Testis (tissue), 2 donors: Measurements from ENCODE around the gene SLAMF1.

Experiments
- POLR2A ChIP-seq: fragments of 450-650 bp; IDR thresholded peaks from one replicate; pipeline ENCODE4 v1.6.1; 2017; ENCODE audit warnings: antibody characterized with exemption, mild to moderate bottlenecking, moderate library complexity
- TF ChIP-seq, protein P1 (sequence below), 3 experiments: fragments of 450-650 bp in 2 of 3; fragments of 200-600 bp in 1 of 3; sonication (generic) in 1 of 3; IDR thresholded peaks; one replicate each; pipeline ENCODE4 v1.5.1; 2016 to 2019; ENCODE audit warnings: antibody characterized with exemption in 3 of 3, mild to moderate bottlenecking in 2 of 3, moderate library complexity in 1 of 3

DNA sequence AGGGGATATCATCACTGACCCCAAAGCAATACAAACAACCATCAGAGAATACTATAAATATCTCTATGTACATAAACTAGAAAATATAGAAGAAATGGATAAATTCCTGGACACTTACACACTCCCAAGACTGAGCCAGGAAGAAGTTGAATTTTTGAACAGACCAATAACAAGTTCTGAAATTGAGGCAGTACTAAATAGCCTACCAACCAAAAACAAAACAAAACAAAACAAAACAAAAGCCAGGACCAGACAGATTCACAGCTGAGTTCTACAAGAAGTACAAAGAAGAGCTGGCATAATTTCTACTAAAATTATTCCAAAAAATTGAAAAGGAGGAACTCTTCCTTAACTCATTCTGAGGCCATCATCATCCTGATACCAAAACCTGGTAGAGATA lies 86.0 kb downstream of the SLAMF1 start:
- TF ChIP-seq POLR2A, result no peak
- TF ChIP-seq, protein P1, sequence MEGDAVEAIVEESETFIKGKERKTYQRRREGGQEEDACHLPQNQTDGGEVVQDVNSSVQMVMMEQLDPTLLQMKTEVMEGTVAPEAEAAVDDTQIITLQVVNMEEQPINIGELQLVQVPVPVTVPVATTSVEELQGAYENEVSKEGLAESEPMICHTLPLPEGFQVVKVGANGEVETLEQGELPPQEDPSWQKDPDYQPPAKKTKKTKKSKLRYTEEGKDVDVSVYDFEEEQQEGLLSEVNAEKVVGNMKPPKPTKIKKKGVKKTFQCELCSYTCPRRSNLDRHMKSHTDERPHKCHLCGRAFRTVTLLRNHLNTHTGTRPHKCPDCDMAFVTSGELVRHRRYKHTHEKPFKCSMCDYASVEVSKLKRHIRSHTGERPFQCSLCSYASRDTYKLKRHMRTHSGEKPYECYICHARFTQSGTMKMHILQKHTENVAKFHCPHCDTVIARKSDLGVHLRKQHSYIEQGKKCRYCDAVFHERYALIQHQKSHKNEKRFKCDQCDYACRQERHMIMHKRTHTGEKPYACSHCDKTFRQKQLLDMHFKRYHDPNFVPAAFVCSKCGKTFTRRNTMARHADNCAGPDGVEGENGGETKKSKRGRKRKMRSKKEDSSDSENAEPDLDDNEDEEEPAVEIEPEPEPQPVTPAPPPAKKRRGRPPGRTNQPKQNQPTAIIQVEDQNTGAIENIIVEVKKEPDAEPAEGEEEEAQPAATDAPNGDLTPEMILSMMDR (IDR thresholded peaks at IDR 0.05), result no peak
